GM12878 (cell line): ENCODE data around the gene SEC62. TPM values are rescaled to one million over a fixed set of nuclear protein-coding genes. Genes with fewer than 3 reads are reported as not detected.

Experiments
- ATAC-seq: fragments of 200-7000 bp; cut with Tn5 transposase; 3 replicates; pipeline ENCODE4 v1.9.1; 2020; ENCODE audit warnings: mild to moderate bottlenecking, moderate library complexity
- BruUV-seq: library from RNA; stranded (reverse); fragments of 400-500 nt; replicated peaks from 2 replicates; lab custom pipeline; 2021; lab: Mats Ljungman, UMichigan
- CTCF ChIA-PET: fragments of 300-600 bp; sonication (Branson Sonifier 250); formaldehyde crosslinking; extraction: SDS; loops from one replicate; lab custom pipeline; 2021; ENCODE audit warnings: inconsistent platforms; lab: Yijun Ruan, JAX
- POLR2A ChIA-PET: fragments of 350-600 bp; formaldehyde crosslinking; extraction: SDS; loops from one replicate; lab custom pipeline; 2021; ENCODE audit warnings: inconsistent platforms; lab: Charles Lee
- RAD21 ChIA-PET: fragments of 300-600 bp; sonication (Branson Sonifier 250); formaldehyde crosslinking; loops from one replicate; lab custom pipeline; 2023; ENCODE audit warnings: antibody characterized with exemption; ENCODE audit not compliant: unreplicated experiment; lab: Charles Lee
- SMC1A ChIA-PET: fragments of 300-600 bp; sonication (Branson Sonifier 250); formaldehyde crosslinking; loops from one replicate; lab custom pipeline; 2023; ENCODE audit not compliant: unreplicated experiment, uncharacterized antibody; lab: Charles Lee
- DNase-seq: peaks from one replicate; pipeline ENCODE4 v3.0.0-alpha.2; 2011; ENCODE audit warnings: low read depth, low spot score
- FAIRE-seq: peaks from 3 replicates; lab custom pipeline; 2011; peaks lifted over from hg19 to GRCh38; lab: Jason Lieb, UNC
- H2AFZ ChIP-seq: 2 replicates; pipeline ENCODE4 v1.6.0; 2011; ENCODE audit warnings: low read depth, low read length, control low read depth; ENCODE audit not compliant: control insufficient read depth
- H3K27ac ChIP-seq: 2 replicates; pipeline ENCODE4 v1.5.1; 2011; ENCODE audit warnings: control low read depth; ENCODE audit not compliant: control insufficient read depth, insufficient read depth
- H3K27me3 ChIP-seq, 2 experiments: replicated peaks in 1 of 2; 2 replicates each; pipeline versions ENCODE4 v1.6.0 to v1.6.1; 2011; ENCODE audit warnings: low read length in 1 of 2; ENCODE audit not compliant: control insufficient read depth in 2 of 2, insufficient read depth in 2 of 2
- H3K36me3 ChIP-seq, 2 experiments: 2 replicates each; pipeline ENCODE4 v1.5.1; 2011; ENCODE audit warnings: low read length in 1 of 2; ENCODE audit not compliant: control insufficient read depth in 2 of 2, insufficient read depth in 2 of 2
- H3K4me1 ChIP-seq: 2 replicates; pipeline ENCODE4 v1.6.1; 2011; ENCODE audit warnings: mild to moderate bottlenecking, low read length, moderate library complexity, mixed read lengths; ENCODE audit not compliant: control insufficient read depth, insufficient read depth
- H3K4me2 ChIP-seq: 2 replicates; pipeline ENCODE4 v1.6.0; 2011; ENCODE audit warnings: control low read depth; ENCODE audit not compliant: control insufficient read depth, insufficient read depth
- H3K4me3 ChIP-seq: fragments of 200-600 bp; sonication (generic); 2 replicates; pipeline ENCODE4 v1.5.1; 2016
- H3K79me2 ChIP-seq: 2 replicates; pipeline ENCODE4 v1.6.0; 2011; ENCODE audit warnings: low read length; ENCODE audit not compliant: control insufficient read depth, insufficient read depth
- H3K9ac ChIP-seq: 2 replicates; pipeline ENCODE4 v1.8.0; 2011; ENCODE audit warnings: low read length, control low read depth, mixed read lengths; ENCODE audit not compliant: control insufficient read depth, insufficient read depth
- H3K9me3 ChIP-seq: replicated peaks from 3 replicates; pipeline ENCODE4 v1.5.1; 2011; ENCODE audit warnings: mild to moderate bottlenecking, low read length; ENCODE audit not compliant: control insufficient read depth, insufficient read depth
- H4K20me1 ChIP-seq: 2 replicates; pipeline ENCODE4 v1.6.0; 2011; ENCODE audit not compliant: control insufficient read depth, insufficient read depth
- BRCA1 ChIP-seq: IDR thresholded peaks from 2 replicates; pipeline ENCODE4 v1.6.1; 2011; ENCODE audit warnings: low read depth, low read length, improper control_type of control experiment
- NFIC ChIP-seq: IDR thresholded peaks from 2 replicates; pipeline ENCODE4 v1.6.1; 2012; ENCODE audit warnings: low read depth, mild to moderate bottlenecking, inconsistent platforms, low read length, moderate library complexity
- WGBS: methylation state at CpG from one replicate; pipeline ENCODE4 v1.1.6; 2016; ENCODE audit warnings: low lambda C conversion rate; ENCODE audit not compliant: insufficient replicate concordance, insufficient coverage; ENCODE audit errors: missing lambda C conversion rate; 5-methylcytosine and 5-hydroxymethylcytosine counted together
- in situ Hi-C: fragments of 300-500 bp; cut with MboI; formaldehyde crosslinking; loops from 9 replicates; pipeline ENCODE4 v1.14.3; 2018; ENCODE audit warnings: mixed read lengths
- intact Hi-C: fragments of 100-400 bp; cut with micrococcal nuclease; formaldehyde crosslinking; loops from one replicate; pipeline ENCODE4 v1.14.2; 2022; ENCODE audit not compliant: unreplicated experiment
- polyA plus RNA-seq, 11 experiments: library from polyadenylated mRNA; depleted of rRNA in 4 of 11; unstranded in 6 of 11; stranded (reverse) in 5 of 11; fragments of >200 nt; fragmentation: Nextera tagmentation in 4 of 11; fragmentation: Illumina TruSeq in 1 of 11; extraction: Ambion mirVana in 4 of 11; extraction: Trizol in 1 of 11; gene quantifications; 1 replicate in 1 of 11; 2 replicates in 10 of 11; pipeline versions ENCODE4 v1.2.1 to v1.2.3, GENCODE V29; 2011 to 2016; ENCODE audit warnings: inconsistent platforms in 2 of 11, missing spikeins in 2 of 11, low read depth in 1 of 11
- total RNA-seq, 4 experiments: library from RNA; depleted of rRNA in 3 of 4; stranded (reverse); fragments of >200 nt in 3 of 4; fragmentation: Illumina TruSeq in 1 of 4; extraction: Trizol in 1 of 4; gene quantifications; 2 replicates each; pipeline versions ENCODE4 v1.2.1 to v1.2.3, GENCODE V29; 2013 to 2021
- TF ChIP-seq, protein P1 (sequence below): fragments of 450-650 bp; IDR thresholded peaks from 2 replicates; pipeline ENCODE4 v1.6.1; 2017; ENCODE audit warnings: low read depth, mild to moderate bottlenecking, moderate library complexity

Gene SEC62
- total and polyA plus RNA-seq, 10 of the 15 experiments (the other 5 are each of a cell fraction or from before 2014, with no cell fraction given): 25.6 to 270 (median 94.8) TPM

DNA sequence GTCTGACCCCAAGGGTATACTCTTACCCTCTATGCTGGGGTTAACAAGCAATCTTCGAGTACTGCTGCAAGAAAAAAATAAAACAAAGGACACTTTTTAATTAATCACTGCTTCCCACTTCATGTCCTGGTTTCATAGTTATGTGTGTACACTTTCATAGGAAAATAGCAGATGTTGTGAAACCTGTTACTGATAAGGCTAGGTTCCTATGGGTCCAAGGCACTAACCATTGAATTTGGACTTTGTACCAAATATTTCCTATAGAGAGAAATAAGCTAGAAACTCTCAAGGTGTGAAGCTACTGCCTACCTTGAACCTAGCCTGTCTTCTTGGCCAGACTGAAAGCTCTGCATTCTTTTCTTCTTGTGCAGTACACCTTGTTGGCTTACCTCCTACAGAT, 56.6 kb downstream of the SEC62 start (continued):
- TF ChIP-seq, protein P1, sequence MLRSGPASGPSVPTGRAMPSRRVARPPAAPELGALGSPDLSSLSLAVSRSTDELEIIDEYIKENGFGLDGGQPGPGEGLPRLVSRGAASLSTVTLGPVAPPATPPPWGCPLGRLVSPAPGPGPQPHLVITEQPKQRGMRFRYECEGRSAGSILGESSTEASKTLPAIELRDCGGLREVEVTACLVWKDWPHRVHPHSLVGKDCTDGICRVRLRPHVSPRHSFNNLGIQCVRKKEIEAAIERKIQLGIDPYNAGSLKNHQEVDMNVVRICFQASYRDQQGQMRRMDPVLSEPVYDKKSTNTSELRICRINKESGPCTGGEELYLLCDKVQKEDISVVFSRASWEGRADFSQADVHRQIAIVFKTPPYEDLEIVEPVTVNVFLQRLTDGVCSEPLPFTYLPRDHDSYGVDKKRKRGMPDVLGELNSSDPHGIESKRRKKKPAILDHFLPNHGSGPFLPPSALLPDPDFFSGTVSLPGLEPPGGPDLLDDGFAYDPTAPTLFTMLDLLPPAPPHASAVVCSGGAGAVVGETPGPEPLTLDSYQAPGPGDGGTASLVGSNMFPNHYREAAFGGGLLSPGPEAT: no peak

DNA sequence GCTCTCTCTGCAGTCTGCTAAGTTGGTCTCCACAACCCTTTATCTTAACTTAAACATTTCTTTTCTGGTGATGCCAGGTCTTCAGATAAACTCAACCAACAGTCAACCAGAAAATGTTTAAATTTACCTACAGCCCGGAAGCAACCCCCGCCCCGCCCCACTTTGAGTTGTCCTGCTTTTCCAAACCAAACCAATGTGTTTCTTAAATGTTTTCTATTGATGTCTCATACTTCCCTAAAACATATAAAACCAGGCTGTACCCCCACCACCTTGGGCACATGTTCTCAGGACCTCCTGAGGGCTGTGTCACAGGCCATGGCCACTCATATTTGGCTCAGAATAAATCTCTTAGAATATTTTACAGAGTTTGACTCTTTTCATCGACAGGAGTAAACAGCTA, 58.0 kb downstream of the SEC62 start:
- Histone ChIP-seq H2AFZ (no peak overlapping the region), H3K4me2 (no peak overlapping the region), H3K4me3 (no peak overlapping the region), H3K27me3 (no peaks in the 10 kb centered on the region), H3K79me2 (no peaks in the 10 kb centered on the region), H3K9ac (no peak overlapping the region), H3K36me3 (no peaks in the 10 kb centered on the region), H3K9me3 (no peaks in the 10 kb centered on the region), H3K4me1 (no peaks in the 10 kb centered on the region), H4K20me1 (no peaks in the 10 kb centered on the region), H3K27ac (no peak overlapping the region)
- ATAC-seq: no peak
- in situ Hi-C loops: no loop called here
- no TSS peak for BruUV-seq
- SMC1A ChIA-PET: no interaction called here
- POLR2A ChIA-PET: no interaction called here
- no peak for DNase-seq
- WGBS: 87% methylated on average over 4 of the region's 4 CpGs
- RAD21 ChIA-PET: no interaction called here
- intact Hi-C loops: no loop called here
- CTCF ChIA-PET: no interaction called here
- FAIRE-seq: no peak
- TF ChIP-seq NFIC: no peak
- no peak for TF ChIP-seq BRCA1
